ENCODE data around the gene UCP1.
"Not testable (repeated sequence)": the region's sequence is repeated elsewhere in the genome, so short reads cannot be mapped to it uniquely, and the experiment has no call there.

GRCh38 chr4:140513765-140514164, 55.0 kb downstream of the UCP1 start:
- not testable (repeated sequence) for TF ChIP-seq EZH2 (IDR thresholded peaks at IDR 0.05; ENCODE audit: borderline replicate concordance)
- TF ChIP-seq, protein P1, sequence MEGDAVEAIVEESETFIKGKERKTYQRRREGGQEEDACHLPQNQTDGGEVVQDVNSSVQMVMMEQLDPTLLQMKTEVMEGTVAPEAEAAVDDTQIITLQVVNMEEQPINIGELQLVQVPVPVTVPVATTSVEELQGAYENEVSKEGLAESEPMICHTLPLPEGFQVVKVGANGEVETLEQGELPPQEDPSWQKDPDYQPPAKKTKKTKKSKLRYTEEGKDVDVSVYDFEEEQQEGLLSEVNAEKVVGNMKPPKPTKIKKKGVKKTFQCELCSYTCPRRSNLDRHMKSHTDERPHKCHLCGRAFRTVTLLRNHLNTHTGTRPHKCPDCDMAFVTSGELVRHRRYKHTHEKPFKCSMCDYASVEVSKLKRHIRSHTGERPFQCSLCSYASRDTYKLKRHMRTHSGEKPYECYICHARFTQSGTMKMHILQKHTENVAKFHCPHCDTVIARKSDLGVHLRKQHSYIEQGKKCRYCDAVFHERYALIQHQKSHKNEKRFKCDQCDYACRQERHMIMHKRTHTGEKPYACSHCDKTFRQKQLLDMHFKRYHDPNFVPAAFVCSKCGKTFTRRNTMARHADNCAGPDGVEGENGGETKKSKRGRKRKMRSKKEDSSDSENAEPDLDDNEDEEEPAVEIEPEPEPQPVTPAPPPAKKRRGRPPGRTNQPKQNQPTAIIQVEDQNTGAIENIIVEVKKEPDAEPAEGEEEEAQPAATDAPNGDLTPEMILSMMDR (IDR thresholded peaks at IDR 0.05; ENCODE audit: poor library complexity) = not testable (repeated sequence)

All from hepatocyte (in vitro differentiated cells).